Measurements from ENCODE around the gene FAM222A. TPM values are rescaled to one million over a fixed set of nuclear protein-coding genes. Genes with fewer than 3 reads are reported as not detected.

The FAM222A gene
- 1 to 10 TPM in 1 of 2 experiments, under 1 TPM in 1; 0.70 to 1.6 TPM for total RNA-seq

- Mint-ChIP-seq H3K4me3 (peak within 1 kb of the TSS; percentile 64), H3K9me3 (ENCODE audit: low read depth) (no peaks in the 10 kb centered on the region), H3K27ac (no peak within 1 kb of the TSS), H3K36me3 (no peaks in the 10 kb centered on the region), H3K27me3 (peaks cover 57% of the 10 kb centered on the region), H3K4me1 (peaks cover 8% of the 10 kb centered on the region)
- CTCF ChIA-PET = interaction anchor here (1.0 to 2.3 kb wide), 6 partner anchors 11 to 188 kb away, joined by 3 to 21 read pairs (median 5); no protein-coding TSS in a partner anchor
- DNase-seq = peak; percentile 97
- peak; percentile 91 for ATAC-seq
These were observed at the start of gene FAM222A for GRCh38 chr12:109713187-109714070. FAM222A (plus strand) TSS chr12:109713825; CDS start chr12:109744147, 30,322 bp downstream.

- H3K4me3 Mint-ChIP-seq = no peak overlapping the region
- CTCF ChIA-PET = no interaction called here
- ATAC-seq (no peak), DNase-seq (no peak)
- H3K27ac Mint-ChIP-seq = no peak overlapping the region
- no peaks in the 10 kb centered on the region for H3K4me1 Mint-ChIP-seq
- H3K27me3 Mint-ChIP-seq = peaks cover 11% of the 10 kb centered on the region
- no peaks in the 10 kb centered on the region for H3K9me3 Mint-ChIP-seq (ENCODE audit: low read depth)
- no peaks in the 10 kb centered on the region for H3K36me3 Mint-ChIP-seq
These were observed 49.2 kb upstream of the FAM222A start for GRCh38 chr12:109664402-109664801.

GRCh38 chr12:109666068-109666467 is 47.6 kb upstream of the FAM222A start:
- Mint-ChIP-seq H3K4me3 (no peak overlapping the region), H3K4me1 (no peaks in the 10 kb centered on the region), H3K9me3 (ENCODE audit: low read depth) (no peaks in the 10 kb centered on the region), H3K27ac (no peak overlapping the region), H3K27me3 (peaks cover 11% of the 10 kb centered on the region), H3K36me3 (no peaks in the 10 kb centered on the region)
- CTCF ChIA-PET = no interaction called here
- DNase-seq (no peak), ATAC-seq (no peak)

- Mint-ChIP-seq H3K4me3 (no peak overlapping the region), H3K4me1 (no peaks in the 10 kb centered on the region), H3K27ac (no peak overlapping the region), H3K27me3 (peaks cover 11% of the 10 kb centered on the region), H3K36me3 (no peaks in the 10 kb centered on the region), H3K9me3 (ENCODE audit: low read depth) (no peaks in the 10 kb centered on the region)
- CTCF ChIA-PET = no interaction called here
- DNase-seq (no peak), ATAC-seq (no peak)
These were observed 42.9 kb upstream of the FAM222A start for GRCh38 chr12:109670731-109671130.

GRCh38 chr12:109671502-109671901 is 42.1 kb upstream of the FAM222A start:
- no peaks in the 10 kb centered on the region for H3K4me1 Mint-ChIP-seq
- H3K27ac Mint-ChIP-seq = no peak overlapping the region
- H3K4me3 Mint-ChIP-seq = no peak overlapping the region
- H3K27me3 Mint-ChIP-seq = peaks cover 11% of the 10 kb centered on the region
- no peaks in the 10 kb centered on the region for H3K36me3 Mint-ChIP-seq
- ATAC-seq (no peak), DNase-seq (no peak)
- CTCF ChIA-PET = no interaction called here
- no peaks in the 10 kb centered on the region for H3K9me3 Mint-ChIP-seq (ENCODE audit: low read depth)

GRCh38 chr12:109673379-109673778 is 40.2 kb upstream of the FAM222A start:
- ATAC-seq (no peak), DNase-seq (no peak)
- no peaks in the 10 kb centered on the region for H3K4me1 Mint-ChIP-seq
- no peaks in the 10 kb centered on the region for H3K36me3 Mint-ChIP-seq
- no peak overlapping the region for H3K27ac Mint-ChIP-seq
- no peaks in the 10 kb centered on the region for H3K9me3 Mint-ChIP-seq (ENCODE audit: low read depth)
- CTCF ChIA-PET = no interaction called here
- H3K4me3 Mint-ChIP-seq = no peak overlapping the region
- peaks cover 20% of the 10 kb centered on the region for H3K27me3 Mint-ChIP-seq

- CTCF ChIA-PET = no interaction called here
- DNase-seq = no peak
These were observed 39.7 kb upstream of the FAM222A start for GRCh38 chr12:109673884-109674283.

GRCh38 chr12:109675411-109675810 is 38.2 kb upstream of the FAM222A start:
- H3K9me3 Mint-ChIP-seq (ENCODE audit: low read depth) = no peaks in the 10 kb centered on the region
- H3K27ac Mint-ChIP-seq = no peak overlapping the region
- DNase-seq (no peak), ATAC-seq (no peak)
- H3K4me3 Mint-ChIP-seq = no peak overlapping the region
- no peaks in the 10 kb centered on the region for H3K4me1 Mint-ChIP-seq
- peaks cover 25% of the 10 kb centered on the region for H3K27me3 Mint-ChIP-seq
- H3K36me3 Mint-ChIP-seq = no peaks in the 10 kb centered on the region
- CTCF ChIA-PET = no interaction called here

More at GRCh38 chr12:109673884-109674283, 39.7 kb upstream of the FAM222A start:
- no peaks in the 10 kb centered on the region for H3K9me3 Mint-ChIP-seq (ENCODE audit: low read depth)
- H3K27me3 Mint-ChIP-seq = peaks cover 24% of the 10 kb centered on the region
- H3K4me3 Mint-ChIP-seq = no peak overlapping the region
- no peak overlapping the region for H3K27ac Mint-ChIP-seq
- H3K4me1 Mint-ChIP-seq = no peaks in the 10 kb centered on the region
- H3K36me3 Mint-ChIP-seq = no peaks in the 10 kb centered on the region
- ATAC-seq = no peak

- H3K27me3 Mint-ChIP-seq = peaks cover 27% of the 10 kb centered on the region
- H3K27ac Mint-ChIP-seq = no peak overlapping the region
- DNase-seq (no peak), ATAC-seq (no peak)
- H3K9me3 Mint-ChIP-seq (ENCODE audit: low read depth) = no peaks in the 10 kb centered on the region
- no peak overlapping the region for H3K4me3 Mint-ChIP-seq
- CTCF ChIA-PET = interaction anchor here (1.0 kb wide), 1 partner anchor 10 kb away, joined by 3 read pairs; no protein-coding TSS in a partner anchor
- H3K4me1 Mint-ChIP-seq = no peaks in the 10 kb centered on the region
- no peaks in the 10 kb centered on the region for H3K36me3 Mint-ChIP-seq
These were observed 36.3 kb upstream of the FAM222A start for GRCh38 chr12:109677279-109677691.

- Mint-ChIP-seq H3K36me3 (no peaks in the 10 kb centered on the region), H3K27me3 (peaks cover 37% of the 10 kb centered on the region), H3K4me3 (no peak overlapping the region), H3K9me3 (ENCODE audit: low read depth) (no peaks in the 10 kb centered on the region), H3K4me1 (no peaks in the 10 kb centered on the region), H3K27ac (no peak overlapping the region)
- DNase-seq = no peak
- no peak for ATAC-seq
- CTCF ChIA-PET = no interaction called here
These were observed 34.9 kb upstream of the FAM222A start for GRCh38 chr12:109678719-109679118.

- no peak overlapping the region for H3K27ac Mint-ChIP-seq
- no peaks in the 10 kb centered on the region for H3K9me3 Mint-ChIP-seq (ENCODE audit: low read depth)
- peaks cover 37% of the 10 kb centered on the region for H3K27me3 Mint-ChIP-seq
- ATAC-seq (no peak), DNase-seq (no peak)
- H3K4me3 Mint-ChIP-seq = no peak overlapping the region
- H3K4me1 Mint-ChIP-seq = no peaks in the 10 kb centered on the region
- H3K36me3 Mint-ChIP-seq = no peaks in the 10 kb centered on the region
- CTCF ChIA-PET = no interaction called here
These were observed 33.9 kb upstream of the FAM222A start for GRCh38 chr12:109679501-109680263.

GRCh38 chr12:109680264-109681005 is 33.2 kb upstream of the FAM222A start:
- Mint-ChIP-seq H3K4me1 (no peaks in the 10 kb centered on the region), H3K36me3 (no peaks in the 10 kb centered on the region), H3K27me3 (peaks cover 37% of the 10 kb centered on the region), H3K27ac (no peak overlapping the region), H3K9me3 (ENCODE audit: low read depth) (no peaks in the 10 kb centered on the region), H3K4me3 (no peak overlapping the region)
- CTCF ChIA-PET = no interaction called here
- ATAC-seq = no peak
- DNase-seq = no peak

- ATAC-seq = no peak
- Mint-ChIP-seq H3K4me3 (no peak overlapping the region), H3K36me3 (no peaks in the 10 kb centered on the region), H3K9me3 (ENCODE audit: low read depth) (no peaks in the 10 kb centered on the region), H3K27me3 (peaks cover 28% of the 10 kb centered on the region), H3K4me1 (no peaks in the 10 kb centered on the region), H3K27ac (no peak overlapping the region)
- DNase-seq = no peak
- CTCF ChIA-PET = no interaction called here
These were observed 31.5 kb upstream of the FAM222A start for GRCh38 chr12:109681986-109682707.

Measured in activated CD8-positive, alpha-beta memory T cell treated with anti-CD3 and anti-CD28 coated beads, Interleukin-2, amount 10 ng/mL, durations not matched to agents 7 days and 5 days (primary cell).